GM12891 (cell line): ENCODE results near the gene ACOT8.

Experiments
- PAX5 ChIP-seq: IDR thresholded peaks from 2 replicates; pipeline ENCODE4 v1.6.1; 2011; ENCODE audit warnings: low read length, moderate library complexity, mild to moderate bottlenecking; ENCODE audit not compliant: insufficient read depth, severe bottlenecking
- POLR2A ChIP-seq: IDR thresholded peaks from 2 replicates; pipeline ENCODE4 v1.6.1; 2011; ENCODE audit warnings: low read depth, low read length, control low read depth
- POLR2AphosphoS5 ChIP-seq: IDR thresholded peaks from 2 replicates; pipeline ENCODE4 v1.6.1; 2011; ENCODE audit warnings: low read depth, low read length, control low read depth
- POU2F2 ChIP-seq: IDR thresholded peaks from 2 replicates; pipeline ENCODE4 v1.6.1; 2011; ENCODE audit warnings: low read depth, mild to moderate bottlenecking, control low read depth, low read length, moderate library complexity
- SPI1 ChIP-seq: IDR thresholded peaks from 2 replicates; pipeline ENCODE4 v1.6.1; 2011; ENCODE audit warnings: low read depth, low read length, control low read depth
- TAF1 ChIP-seq: IDR thresholded peaks from 2 replicates; pipeline ENCODE4 v1.6.1; 2011; ENCODE audit warnings: low read depth, low read length, control low read depth

- no peak for TF ChIP-seq POLR2AphosphoS5
- no peak for TF ChIP-seq SPI1
- TF ChIP-seq POLR2A, result no peak
- no peak for TF ChIP-seq POU2F2
- no peak for TF ChIP-seq TAF1
- no peak for TF ChIP-seq PAX5
These were observed 10.6 kb upstream of the ACOT8 start for GRCh38 chr20:45867819-45868176.
